Keratinocyte (primary cell): Measurements from ENCODE around the gene FAM136A. TPM values are rescaled to one million over a fixed set of nuclear protein-coding genes. Genes with fewer than 3 reads are reported as not detected.

ENCODE experiments used
- DNase-seq: peaks from one replicate; pipeline ENCODE4 v3.0.0-alpha.2; 2011; ENCODE audit warnings: low read depth, missing footprints, low spot score
- FAIRE-seq: peaks from 2 replicates; lab custom pipeline; 2011; peaks lifted over from hg19 to GRCh38; lab: Jason Lieb, UNC
- H2AFZ ChIP-seq: 2 replicates; pipeline ENCODE4 v1.6.0; 2012; ENCODE audit warnings: low read length, control low read depth, inconsistent platforms; ENCODE audit not compliant: control insufficient read depth
- H3K27ac ChIP-seq: 2 replicates; pipeline ENCODE4 v1.5.1; 2011; ENCODE audit warnings: low read length; ENCODE audit not compliant: control insufficient read depth, insufficient read depth
- H3K27me3 ChIP-seq: 3 replicates; pipeline ENCODE4 v1.6.0; 2011; ENCODE audit warnings: low read length; ENCODE audit not compliant: control insufficient read depth, insufficient read depth; ENCODE audit errors: extremely low read depth
- H3K36me3 ChIP-seq, 2 experiments: 2 replicates in 1 of 2; 3 replicates in 1 of 2; pipeline ENCODE4 v1.5.1; 2011; ENCODE audit warnings: low read length in 2 of 2, mild to moderate bottlenecking in 1 of 2; ENCODE audit not compliant: control insufficient read depth in 2 of 2, insufficient read depth in 2 of 2; ENCODE audit errors: extremely low read depth in 1 of 2
- H3K4me1 ChIP-seq: 3 replicates; pipeline ENCODE4 v1.5.1; 2011; ENCODE audit warnings: low read length; ENCODE audit not compliant: control insufficient read depth, insufficient read depth; ENCODE audit errors: extremely low read depth
- H3K4me2 ChIP-seq: 3 replicates; pipeline ENCODE4 v1.6.0; 2011; ENCODE audit warnings: low read depth, low read length; ENCODE audit not compliant: control insufficient read depth, insufficient read depth; ENCODE audit errors: extremely low read depth
- H3K4me3 ChIP-seq, 3 experiments: fragments of 200-600 bp in 1 of 3; sonication (generic) in 1 of 3; 2 replicates in 2 of 3; 3 replicates in 1 of 3; pipeline ENCODE4 v1.5.1; 2011 to 2016; ENCODE audit warnings: low read length in 3 of 3, mild to moderate bottlenecking in 3 of 3, control low read depth in 2 of 3, inconsistent platforms in 1 of 3, low read depth in 1 of 3, mixed read lengths in 1 of 3, mixed run types in 1 of 3, moderate library complexity in 1 of 3; ENCODE audit not compliant: control insufficient read depth in 2 of 3, insufficient read depth in 2 of 3; ENCODE audit errors: extremely low read depth in 1 of 3
- H3K79me2 ChIP-seq: 2 replicates; pipeline ENCODE4 v1.6.0; 2012; ENCODE audit warnings: low read length; ENCODE audit not compliant: control insufficient read depth, insufficient read depth
- H3K9ac ChIP-seq: 3 replicates; pipeline ENCODE4 v1.6.0; 2011; ENCODE audit warnings: low read length; ENCODE audit not compliant: control insufficient read depth, insufficient read depth; ENCODE audit errors: extremely low read depth
- H3K9me1 ChIP-seq: 3 replicates; pipeline ENCODE4 v1.6.0; 2011; ENCODE audit warnings: low read length; ENCODE audit not compliant: control insufficient read depth, insufficient read depth; ENCODE audit errors: extremely low read depth
- H3K9me3 ChIP-seq: 2 replicates; pipeline ENCODE4 v1.5.1; 2012; ENCODE audit warnings: low read depth, low read length; ENCODE audit not compliant: control insufficient read depth
- H4K20me1 ChIP-seq: 3 replicates; pipeline ENCODE4 v1.6.0; 2011; ENCODE audit warnings: low read length; ENCODE audit not compliant: control insufficient read depth, insufficient read depth; ENCODE audit errors: extremely low read depth
- CTCF ChIP-seq, 3 experiments: IDR thresholded peaks in 1 of 3; conservative IDR thresholded peaks in 1 of 3; optimal IDR thresholded peaks in 1 of 3; 2 replicates in 2 of 3; 3 replicates in 1 of 3; pipeline versions ENCODE3 to v1.5.1; 2011; ENCODE audit warnings: low read length in 3 of 3, mild to moderate bottlenecking in 3 of 3, moderate library complexity in 2 of 3, control low read depth in 1 of 3, inconsistent platforms in 1 of 3; ENCODE audit not compliant: insufficient read depth in 2 of 3; ENCODE audit errors: extremely low read depth in 1 of 3
- EZH2 ChIP-seq: IDR thresholded peaks from one replicate; pipeline ENCODE4 v1.6.1; 2012; ENCODE audit warnings: inconsistent platforms, mild to moderate bottlenecking, low read length, moderate library complexity
- dilution Hi-C: fragments of 300-500 bp; cut with MboI; formaldehyde crosslinking; loops from one replicate; pipeline ENCODE4 v1.7.0; 2020; ENCODE audit warnings: low sequenced_read_pairs; ENCODE audit not compliant: extremely low pct_ligation_motif_present
- polyA plus RNA-seq, 5 experiments: library from polyadenylated mRNA; depleted of rRNA in 3 of 5; stranded (reverse) in 3 of 5; stranded (forward) in 1 of 5; unstranded in 1 of 5; fragments of >200 nt; gene quantifications; 1 replicate in 1 of 5; 2 replicates in 3 of 5; 3 replicates in 1 of 5; pipeline versions ENCODE4 v1.2.1 to v1.2.3, GENCODE V29; 2011 to 2012; ENCODE audit warnings: missing spikeins in 2 of 5, low read depth in 1 of 5, low replicate concordance in 1 of 5

The FAM136A gene
- polyA plus RNA-seq, 1 donor (not counting 4 experiments of a cell fraction or from before 2014, with no cell fraction given) = 35.8 TPM

DNA sequence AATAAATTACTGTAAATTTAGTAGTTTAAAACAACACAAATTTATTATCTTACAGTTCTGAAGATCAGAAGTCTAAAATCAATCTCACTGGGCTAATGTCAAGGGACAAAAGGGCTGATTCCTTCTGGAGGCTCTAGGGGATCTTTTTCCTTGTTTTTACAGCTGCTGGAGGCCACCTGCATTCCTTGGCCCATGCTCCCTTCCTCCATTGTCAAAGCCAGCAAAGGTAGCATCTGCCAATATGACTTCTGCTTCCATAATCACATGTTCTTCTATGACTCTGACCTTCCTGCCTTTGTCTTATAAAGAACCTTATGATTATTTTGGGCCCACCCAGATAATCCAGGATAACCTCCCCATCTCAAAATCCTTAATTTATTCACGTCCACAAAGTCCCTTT, 46.0 kb upstream of the FAM136A start:
- no peaks in the 10 kb centered on the region for H3K9me1 ChIP-seq
- TF ChIP-seq EZH2 = no peak
- TF ChIP-seq CTCF (optimal IDR thresholded peaks at IDR 0.05 in 1 of 3, IDR thresholded peaks at IDR 0.05 in 1 of 3, conservative IDR thresholded peaks at IDR 0.05 in 1 of 3; ENCODE audit: extremely low read depth in 1 of 3, insufficient read depth in 2 of 3, low read length in 3 of 3) = no peak
- H3K27ac ChIP-seq = no peak overlapping the region

GRCh38 chr2:70344195-70344594, 42.3 kb upstream of the FAM136A start:
- FAIRE-seq = peak; percentile 99
- TF ChIP-seq CTCF (optimal IDR thresholded peaks at IDR 0.05 in 1 of 3, IDR thresholded peaks at IDR 0.05 in 1 of 3, conservative IDR thresholded peaks at IDR 0.05 in 1 of 3; ENCODE audit: extremely low read depth in 1 of 3, insufficient read depth in 2 of 3, low read length in 3 of 3) (no peak), EZH2 (no peak)
- Histone ChIP-seq H3K4me2 (peak overlapping the region; percentile 69), H3K36me3 (no peaks in the 10 kb centered on the region), H3K4me1 (peaks cover 46% of the 10 kb centered on the region), H3K27me3 (no peaks in the 10 kb centered on the region), H3K9me3 (no peaks in the 10 kb centered on the region), H3K27ac (peak overlapping the region; percentile 73), H4K20me1 (no peaks in the 10 kb centered on the region), H3K9ac (peak overlapping the region; percentile 48), H3K79me2 (no peaks in the 10 kb centered on the region), H3K4me3 (no peak overlapping the region), H2AFZ (no peak overlapping the region), H3K9me1 (no peaks in the 10 kb centered on the region)
- dilution Hi-C loops = no loop called here
- DNase-seq = peak; percentile 91

More for the DNA sequence above, 46.0 kb upstream of the FAM136A start:
- H2AFZ ChIP-seq = no peak overlapping the region
- dilution Hi-C loops = no loop called here
- no peak overlapping the region for H3K4me3 ChIP-seq
- no peak overlapping the region for H3K4me2 ChIP-seq
- no peak overlapping the region for H3K9ac ChIP-seq
- H3K36me3 ChIP-seq = no peaks in the 10 kb centered on the region
- no peak for FAIRE-seq
- no peak for DNase-seq
- H3K27me3 ChIP-seq = no peaks in the 10 kb centered on the region
- peaks cover 22% of the 10 kb centered on the region for H3K4me1 ChIP-seq
- H4K20me1 ChIP-seq = no peaks in the 10 kb centered on the region
- no peaks in the 10 kb centered on the region for H3K79me2 ChIP-seq
- H3K9me3 ChIP-seq = no peaks in the 10 kb centered on the region
